Measurements from ENCODE around the gene UST. TPM values are rescaled to one million over a fixed set of nuclear protein-coding genes. Genes with fewer than 3 reads are reported as not detected.

The UST gene
- total RNA-seq, 1 experiment from 2014 or later: 6.1 TPM

- H3K9me2 ChIP-seq (ENCODE audit: insufficient read depth): no peaks in the 10 kb centered on the region
- ATAC-seq (no peak), DNase-seq (ENCODE audit: low read depth, low spot score) (no peak)
- TF ChIP-seq ZFX (IDR thresholded peaks at IDR 0.05): no peak
- no peak for TF ChIP-seq ZNF274 (IDR thresholded peaks at IDR 0.05; ENCODE audit: low read depth, low read length)
- no peak for TF ChIP-seq REST (IDR thresholded peaks at IDR 0.05; ENCODE audit: low read depth)
- TF ChIP-seq POLR2A (IDR thresholded peaks at IDR 0.05; ENCODE audit: borderline replicate concordance, extremely low read depth, insufficient read depth, insufficient read length): no peak
- TF ChIP-seq SRF (IDR thresholded peaks at IDR 0.05; ENCODE audit: low read depth): no peak
- TF ChIP-seq MAX (IDR thresholded peaks at IDR 0.05): no peak
- no peak for TF ChIP-seq TCF7L2 (IDR thresholded peaks at IDR 0.05; ENCODE audit: borderline replicate concordance, extremely low read depth, insufficient read depth, insufficient read length)
- TF ChIP-seq, protein P1, sequence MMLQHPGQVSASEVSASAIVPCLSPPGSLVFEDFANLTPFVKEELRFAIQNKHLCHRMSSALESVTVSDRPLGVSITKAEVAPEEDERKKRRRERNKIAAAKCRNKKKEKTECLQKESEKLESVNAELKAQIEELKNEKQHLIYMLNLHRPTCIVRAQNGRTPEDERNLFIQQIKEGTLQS (IDR thresholded peaks at IDR 0.05): no peak
- TF ChIP-seq RAD21 (IDR thresholded peaks at IDR 0.05; ENCODE audit: low read depth): no peak
- TF ChIP-seq CEBPB (IDR thresholded peaks at IDR 0.05; ENCODE audit: low read depth): no peak
- TF ChIP-seq CBX3 (IDR thresholded peaks at IDR 0.05; ENCODE audit: low read depth): no peak
- TF ChIP-seq ELF1 (IDR thresholded peaks at IDR 0.05; ENCODE audit: borderline replicate concordance, low read depth): no peak
- TF ChIP-seq SIN3A (IDR thresholded peaks at IDR 0.05; ENCODE audit: low read depth): no peak
- no peak for TF ChIP-seq POLR2AphosphoS5 (IDR thresholded peaks at IDR 0.05; ENCODE audit: low read depth, low read length)
- no peak for TF ChIP-seq SP1 (IDR thresholded peaks at IDR 0.05; ENCODE audit: low read depth)
- TF ChIP-seq YY1 (IDR thresholded peaks at IDR 0.05; ENCODE audit: extremely low read depth, insufficient replicate concordance, low read depth, low read length): no peak
- no peak for TF ChIP-seq EGR1 (IDR thresholded peaks at IDR 0.05; ENCODE audit: low read depth)
- no peak for TF ChIP-seq ZBTB33 (IDR thresholded peaks at IDR 0.05; ENCODE audit: extremely low read depth, insufficient replicate concordance, low read length)
- ChIA-PET POLR2A (no interaction called here), RAD21 (ENCODE audit: low non-redundant PET in 1 of 2, low total read pairs in 2 of 2, uncharacterized antibody in 2 of 2, unreplicated experiment in 2 of 2) (interaction anchor here in 1 of 2 experiments (1.2 kb wide), 1 partner anchor 387 kb away, joined by 3 read pairs; no protein-coding TSS in a partner anchor), CTCF (interaction anchor here (1.0 to 1.6 kb wide), 2 partner anchors 387 to 473 kb away, joined by 3 to 8 read pairs; no protein-coding TSS in a partner anchor)
- intact Hi-C loops (cut with micrococcal nuclease): no loop called here
- H4K20me1 ChIP-seq (ENCODE audit: insufficient read depth): no peaks in the 10 kb centered on the region
- no peak overlapping the region for H3K4me2 ChIP-seq (ENCODE audit: low read length)
- no peak overlapping the region for H2AFZ ChIP-seq (ENCODE audit: low read depth, low read length, poor library complexity, severe bottlenecking)
- no peaks in the 10 kb centered on the region for H3K27me3 ChIP-seq (ENCODE audit: insufficient read depth, low read length)
- no peak overlapping the region for H3K9ac ChIP-seq (ENCODE audit: low read length)
- BruUV-seq (replicated peaks): no TSS peak
- H3K36me3 ChIP-seq (ENCODE audit: control insufficient read depth in 1 of 2, insufficient read depth in 2 of 2, low read length in 2 of 2): no peaks in the 10 kb centered on the region
- peaks cover 0 to 17% of the 10 kb centered on the region in 2 experiments; a peak in 2 of 4 replicates for H3K4me1 ChIP-seq (ENCODE audit: control insufficient read depth in 1 of 2, insufficient read depth in 2 of 2, low read length in 2 of 2)
- no peak overlapping the region for H3K27ac ChIP-seq (ENCODE audit: low read depth, low read length)
- no peak overlapping the region for H3K4me3 ChIP-seq (replicated peaks in 1 of 2; ENCODE audit: low read depth in 1 of 2, low read length in 2 of 2)
- H3K79me2 ChIP-seq (ENCODE audit: insufficient read depth, low read length): no peaks in the 10 kb centered on the region
- no peaks in the 10 kb centered on the region for H3K9me3 ChIP-seq (ENCODE audit: control insufficient read depth in 1 of 2, insufficient read depth in 1 of 2, low read depth in 1 of 2, low read length in 2 of 2)
Measured at GRCh38 chr6:149044528-149044927, 297.7 kb downstream of the UST start.
